Neuronal stem cell (in vitro differentiated cells): ENCODE results near the gene ADRB2.
"Not testable (repeated sequence)": the region's sequence is repeated elsewhere in the genome, so short reads cannot be mapped to it uniquely, and the experiment has no call there.

Experiments
- DNase-seq: peaks from one replicate; pipeline ENCODE4 v3.0.0-alpha.2; 2013; ENCODE audit warnings: low spot score
- H2AFZ ChIP-seq: one replicate; pipeline ENCODE4 v1.6.1; 2013; ENCODE audit warnings: mild to moderate bottlenecking, low read length, inconsistent platforms
- H2AK5ac ChIP-seq: 2 replicates; pipeline ENCODE4 v1.6.1; 2013; ENCODE audit warnings: low read depth, mild to moderate bottlenecking, inconsistent platforms, low read length, moderate library complexity, mixed read lengths
- H2BK120ac ChIP-seq: 2 replicates; pipeline ENCODE4 v1.6.1; 2013; ENCODE audit warnings: low read depth, mild to moderate bottlenecking, inconsistent platforms, low read length, moderate library complexity, mixed read lengths
- H2BK12ac ChIP-seq: one replicate; pipeline ENCODE4 v1.6.1; 2013; ENCODE audit warnings: low read length, inconsistent platforms
- H2BK15ac ChIP-seq: 2 replicates; pipeline ENCODE4 v1.6.1; 2013; ENCODE audit warnings: mild to moderate bottlenecking, low read length, inconsistent platforms, mixed read lengths
- H2BK5ac ChIP-seq: one replicate; pipeline ENCODE4 v1.6.1; 2013; ENCODE audit warnings: inconsistent platforms, mild to moderate bottlenecking, low read length, moderate library complexity
- H3K14ac ChIP-seq: one replicate; pipeline ENCODE4 v1.6.1; 2013; ENCODE audit warnings: low read length, inconsistent platforms
- H3K18ac ChIP-seq: 2 replicates; pipeline ENCODE4 v1.6.1; 2013; ENCODE audit warnings: low read length, inconsistent platforms
- H3K23ac ChIP-seq: 2 replicates; pipeline ENCODE4 v1.6.1; 2013; ENCODE audit warnings: low read depth, mild to moderate bottlenecking, mixed read lengths, low read length, inconsistent platforms; ENCODE audit not compliant: poor library complexity
- H3K27ac ChIP-seq: replicated peaks from 3 replicates; pipeline ENCODE4 v1.5.1; 2013; ENCODE audit warnings: low read length, inconsistent platforms
- H3K27me3 ChIP-seq, 3 experiments: 2 replicates each; pipeline ENCODE4 v1.6.1; 2013; ENCODE audit warnings: low read length in 3 of 3, mild to moderate bottlenecking in 2 of 3, inconsistent platforms in 1 of 3, low read depth in 1 of 3, mixed read lengths in 1 of 3, moderate library complexity in 1 of 3; ENCODE audit not compliant: control insufficient read depth in 3 of 3, insufficient read depth in 3 of 3
- H3K36me3 ChIP-seq, 2 donors: replicated peaks in 1 of 2; 2 replicates each; pipeline ENCODE4 v1.6.1; 2013; ENCODE audit warnings: low read length in 2 of 2; ENCODE audit not compliant: control insufficient read depth in 2 of 2, insufficient read depth in 2 of 2
- H3K4ac ChIP-seq: 2 replicates; pipeline ENCODE4 v1.6.1; 2013; ENCODE audit warnings: inconsistent platforms, mild to moderate bottlenecking, low read length, moderate library complexity
- H3K4me1 ChIP-seq, 2 donors: 1 replicate in 1 of 2; 2 replicates in 1 of 2; pipeline ENCODE4 v1.6.1; 2013; ENCODE audit warnings: low read length in 2 of 2, low read depth in 1 of 2; ENCODE audit not compliant: control insufficient read depth in 2 of 2, insufficient read depth in 1 of 2
- H3K4me2 ChIP-seq: one replicate; pipeline ENCODE4 v1.6.1; 2013; ENCODE audit warnings: mild to moderate bottlenecking, low read length, inconsistent platforms; ENCODE audit not compliant: insufficient read depth, poor library complexity, severe bottlenecking
- H3K4me3 ChIP-seq, 2 donors: 2 replicates each; pipeline ENCODE4 v1.5.1; 2013; ENCODE audit warnings: low read length in 2 of 2, mild to moderate bottlenecking in 2 of 2, inconsistent platforms in 1 of 2, moderate library complexity in 1 of 2
- H3K79me1 ChIP-seq: one replicate; pipeline ENCODE4 v1.6.1; 2013; ENCODE audit warnings: low read depth, mild to moderate bottlenecking, inconsistent platforms, low read length, moderate library complexity
- H3K9ac ChIP-seq: one replicate; pipeline ENCODE4 v1.6.1; 2013; ENCODE audit warnings: mild to moderate bottlenecking, low read depth, low read length, inconsistent platforms; ENCODE audit not compliant: poor library complexity
- H3K9me3 ChIP-seq, 2 donors: replicated peaks in 1 of 2; 2 replicates each; pipeline versions ENCODE3 to v1.6.1; 2013; ENCODE audit warnings: low read length in 2 of 2, mild to moderate bottlenecking in 2 of 2, inconsistent platforms in 1 of 2, low read depth in 1 of 2, mixed read lengths in 1 of 2, moderate library complexity in 1 of 2; ENCODE audit not compliant: control insufficient read depth in 2 of 2, insufficient read depth in 1 of 2
- H4K8ac ChIP-seq: one replicate; pipeline ENCODE4 v1.6.1; 2013; ENCODE audit warnings: low read depth, mild to moderate bottlenecking, inconsistent platforms, low read length, moderate library complexity
- H4K91ac ChIP-seq: one replicate; pipeline ENCODE4 v1.6.1; 2013; ENCODE audit warnings: low read length, low read depth, mild to moderate bottlenecking, inconsistent platforms; ENCODE audit not compliant: poor library complexity
- WGBS, 2 donors: extraction: QIAGEN DNeasy Blood & Tissue Kit; methylation state at CpG; one replicate each; pipeline ENCODE4 v1.1.7; 2013; ENCODE audit warnings: missing lambda C conversion rate in 2 of 2, mixed read lengths in 1 of 2; ENCODE audit not compliant: insufficient read length in 2 of 2, insufficient replicate concordance in 1 of 2; ENCODE audit errors: extremely low coverage in 2 of 2; 5-methylcytosine and 5-hydroxymethylcytosine counted together

The ADRB2 gene

GRCh38 chr5:148877436-148877835 is 51.0 kb downstream of the ADRB2 start:
- DNase-seq, H3K9ac ChIP-seq, H3K79me1 ChIP-seq, H3K4me1 ChIP-seq, H4K8ac ChIP-seq, H3K36me3 ChIP-seq, H3K27ac ChIP-seq, H3K18ac ChIP-seq, H2BK15ac ChIP-seq, H4K91ac ChIP-seq, H3K4me3 ChIP-seq, H2BK12ac ChIP-seq, H2BK5ac ChIP-seq, H3K27me3 ChIP-seq, H3K23ac ChIP-seq, H3K4me2 ChIP-seq, H3K9me3 ChIP-seq, H2AK5ac ChIP-seq, H3K14ac ChIP-seq, H2BK120ac ChIP-seq, H2AFZ ChIP-seq, H3K4ac ChIP-seq: not testable (repeated sequence)
- no CpG with 5 or more reads among the region's 5 CpGs for WGBS, 2 donors
